Vagina (tissue), 2 donors: ENCODE data around the gene PALM2AKAP2.

ENCODE experiments used
- POLR2AphosphoS5 ChIP-seq, 2 donors: sonication (generic); formaldehyde crosslinking; IDR thresholded peaks; one replicate each; pipeline ENCODE4 v1.9.0; 2017; ENCODE audit warnings: antibody characterized with exemption in 2 of 2, mild to moderate bottlenecking in 2 of 2, low read depth in 1 of 2; ENCODE audit not compliant: insufficient read depth in 1 of 2
- TF ChIP-seq, protein P1 (sequence below), 3 experiments: fragments of 450-650 bp in 2 of 3; fragments of 200-600 bp in 1 of 3; sonication (generic) in 1 of 3; IDR thresholded peaks; one replicate each; pipeline ENCODE4 v1.5.1; 2017 to 2019; ENCODE audit warnings: antibody characterized with exemption in 3 of 3, mild to moderate bottlenecking in 2 of 3, moderate library complexity in 2 of 3

- TF ChIP-seq, protein P1, sequence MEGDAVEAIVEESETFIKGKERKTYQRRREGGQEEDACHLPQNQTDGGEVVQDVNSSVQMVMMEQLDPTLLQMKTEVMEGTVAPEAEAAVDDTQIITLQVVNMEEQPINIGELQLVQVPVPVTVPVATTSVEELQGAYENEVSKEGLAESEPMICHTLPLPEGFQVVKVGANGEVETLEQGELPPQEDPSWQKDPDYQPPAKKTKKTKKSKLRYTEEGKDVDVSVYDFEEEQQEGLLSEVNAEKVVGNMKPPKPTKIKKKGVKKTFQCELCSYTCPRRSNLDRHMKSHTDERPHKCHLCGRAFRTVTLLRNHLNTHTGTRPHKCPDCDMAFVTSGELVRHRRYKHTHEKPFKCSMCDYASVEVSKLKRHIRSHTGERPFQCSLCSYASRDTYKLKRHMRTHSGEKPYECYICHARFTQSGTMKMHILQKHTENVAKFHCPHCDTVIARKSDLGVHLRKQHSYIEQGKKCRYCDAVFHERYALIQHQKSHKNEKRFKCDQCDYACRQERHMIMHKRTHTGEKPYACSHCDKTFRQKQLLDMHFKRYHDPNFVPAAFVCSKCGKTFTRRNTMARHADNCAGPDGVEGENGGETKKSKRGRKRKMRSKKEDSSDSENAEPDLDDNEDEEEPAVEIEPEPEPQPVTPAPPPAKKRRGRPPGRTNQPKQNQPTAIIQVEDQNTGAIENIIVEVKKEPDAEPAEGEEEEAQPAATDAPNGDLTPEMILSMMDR (IDR thresholded peaks at IDR 0.05): no peak
- TF ChIP-seq POLR2AphosphoS5 (IDR thresholded peaks at IDR 0.05; ENCODE audit: insufficient read depth in 1 of 2, low read depth in 1 of 2): no peak
Observed at GRCh38 chr9:109802491-109802890, 22.5 kb downstream of the PALM2AKAP2 start.
